Thoracic aorta (tissue), 2 donors: Measurements from ENCODE around the gene IGFBP6. TPM values are rescaled to one million over a fixed set of nuclear protein-coding genes. Genes with fewer than 3 reads are reported as not detected.
A peak's percentile ranks its signal among the peaks of the same experiment; 100 is the strongest.

Experiments used
- ATAC-seq: fragments of 150-250 bp; one replicate; pipeline ENCODE4 v1.8.0; 2017; ENCODE audit warnings: low read depth; ENCODE audit not compliant: insufficient number of reproducible peaks, low FRiP score
- DNase-seq: peaks from one replicate; pipeline ENCODE4 v3.0.0-alpha.2; 2020; ENCODE audit warnings: low spot score
- H3K27ac ChIP-seq, 2 donors: fragments of 200-600 bp; sonication (generic); 1 replicate in 1 of 2; 2 replicates in 1 of 2; pipeline ENCODE4 v1.5.1; 2016; ENCODE audit warnings: mild to moderate bottlenecking in 2 of 2, moderate library complexity in 2 of 2
- H3K27me3 ChIP-seq: fragments of 200-600 bp; sonication (generic); replicated peaks from 2 replicates; pipeline ENCODE4 v1.6.0; 2016; ENCODE audit warnings: mild to moderate bottlenecking; ENCODE audit not compliant: insufficient read depth
- H3K36me3 ChIP-seq: fragments of 200-600 bp; sonication (generic); one replicate; pipeline ENCODE4 v1.5.1; 2016
- H3K4me1 ChIP-seq, 2 donors: fragments of 200-600 bp; sonication (generic); 1 replicate in 1 of 2; 2 replicates in 1 of 2; pipeline versions ENCODE4 v1.5.1 to v1.6.0; 2016; ENCODE audit warnings: low read depth in 2 of 2, mild to moderate bottlenecking in 1 of 2; ENCODE audit not compliant: control insufficient read depth in 1 of 2
- H3K4me3 ChIP-seq: fragments of 200-600 bp; sonication (generic); 2 replicates; pipeline ENCODE4 v1.5.1; 2016; ENCODE audit warnings: mild to moderate bottlenecking
- H3K9me3 ChIP-seq: fragments of 200-600 bp; sonication (generic); 2 replicates; pipeline ENCODE4 v1.5.1; 2016
- total RNA-seq, 2 donors: library from RNA; depleted of rRNA; stranded (reverse); fragments of >200 nt; gene quantifications; one replicate each; pipeline versions ENCODE4 v1.1.0 to v1.2.3, GENCODE V29; 2016
- TF ChIP-seq, protein P1 (sequence below): fragments of 200-600 bp; sonication (generic); IDR thresholded peaks from one replicate; pipeline ENCODE4 v1.5.1; 2019; ENCODE audit warnings: antibody characterized with exemption

Gene IGFBP6
- total RNA-seq, 2 donors from 2014 or later = 1,999 to 2,150 TPM

- no peak for DNase-seq
- Histone ChIP-seq H3K27ac (peak overlapping the region; percentile 4 to 72), H3K27me3 (no peaks in the 10 kb centered on the region), H3K9me3 (no peaks in the 10 kb centered on the region), H3K4me1 (peaks cover 6 to 51% of the 10 kb centered on the region in 2 donors), H3K4me3 (no peak overlapping the region), H3K36me3 (peaks cover 15% of the 10 kb centered on the region)
- TF ChIP-seq, protein P1, sequence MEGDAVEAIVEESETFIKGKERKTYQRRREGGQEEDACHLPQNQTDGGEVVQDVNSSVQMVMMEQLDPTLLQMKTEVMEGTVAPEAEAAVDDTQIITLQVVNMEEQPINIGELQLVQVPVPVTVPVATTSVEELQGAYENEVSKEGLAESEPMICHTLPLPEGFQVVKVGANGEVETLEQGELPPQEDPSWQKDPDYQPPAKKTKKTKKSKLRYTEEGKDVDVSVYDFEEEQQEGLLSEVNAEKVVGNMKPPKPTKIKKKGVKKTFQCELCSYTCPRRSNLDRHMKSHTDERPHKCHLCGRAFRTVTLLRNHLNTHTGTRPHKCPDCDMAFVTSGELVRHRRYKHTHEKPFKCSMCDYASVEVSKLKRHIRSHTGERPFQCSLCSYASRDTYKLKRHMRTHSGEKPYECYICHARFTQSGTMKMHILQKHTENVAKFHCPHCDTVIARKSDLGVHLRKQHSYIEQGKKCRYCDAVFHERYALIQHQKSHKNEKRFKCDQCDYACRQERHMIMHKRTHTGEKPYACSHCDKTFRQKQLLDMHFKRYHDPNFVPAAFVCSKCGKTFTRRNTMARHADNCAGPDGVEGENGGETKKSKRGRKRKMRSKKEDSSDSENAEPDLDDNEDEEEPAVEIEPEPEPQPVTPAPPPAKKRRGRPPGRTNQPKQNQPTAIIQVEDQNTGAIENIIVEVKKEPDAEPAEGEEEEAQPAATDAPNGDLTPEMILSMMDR = no peak
- no peak for ATAC-seq
Measured at GRCh38 chr12:53101266-53101665, 3.8 kb downstream of the IGFBP6 start.

GRCh38 chr12:53101931-53102781 is 4.7 kb downstream of the IGFBP6 start:
- TF ChIP-seq, protein P1 = no peak
- Histone ChIP-seq H3K27ac (peak overlapping the region in 1 of 2 donors; percentile 6), H3K9me3 (no peaks in the 10 kb centered on the region), H3K4me3 (no peak overlapping the region), H3K36me3 (peaks cover 15% of the 10 kb centered on the region), H3K27me3 (no peaks in the 10 kb centered on the region), H3K4me1 (peaks cover 9 to 57% of the 10 kb centered on the region in 2 donors)
- no peak for ATAC-seq
- no peak for DNase-seq

- Histone ChIP-seq H3K9me3 (no peaks in the 10 kb centered on the region), H3K36me3 (peaks cover 15% of the 10 kb centered on the region), H3K27ac (peak within 1 kb of the TSS in 1 of 2 donors; percentile 6), H3K27me3 (no peaks in the 10 kb centered on the region), H3K4me1 (peaks cover 15 to 65% of the 10 kb centered on the region in 2 donors), H3K4me3 (no peak within 1 kb of the TSS)
- DNase-seq (no peak), ATAC-seq (no peak)
- TF ChIP-seq, protein P1 = no peak
Measured at GRCh38 chr12:53102883-53103807, 5.7 kb downstream of the IGFBP6 start, which contains the start of gene SOAT2. Gene SOAT2 (plus strand): TSS chr12:53103486. CDS start chr12:53103578, 92 bp downstream.

GRCh38 chr12:53103860-53104305 is 6.4 kb downstream of the IGFBP6 start:
- no peak overlapping the region for H3K27ac ChIP-seq
- TF ChIP-seq, protein P1 = no peak
- H3K9me3 ChIP-seq = no peaks in the 10 kb centered on the region
- ATAC-seq (no peak), DNase-seq (no peak)
- H3K4me1 ChIP-seq = peaks cover 15 to 67% of the 10 kb centered on the region in 2 donors
- H3K4me3 ChIP-seq = no peak overlapping the region
- peaks cover 15% of the 10 kb centered on the region for H3K36me3 ChIP-seq
- H3K27me3 ChIP-seq = no peaks in the 10 kb centered on the region

GRCh38 chr12:53105256-53105655 is 7.8 kb downstream of the IGFBP6 start:
- H3K27ac ChIP-seq = peak overlapping the region in 1 of 2 donors; percentile 77
- DNase-seq = no peak
- no peak overlapping the region for H3K4me3 ChIP-seq
- peaks cover 10 to 58% of the 10 kb centered on the region in 2 donors for H3K4me1 ChIP-seq
- no peak for ATAC-seq
- no peaks in the 10 kb centered on the region for H3K9me3 ChIP-seq
- peaks cover 14% of the 10 kb centered on the region for H3K36me3 ChIP-seq
- TF ChIP-seq, protein P1 = no peak
- H3K27me3 ChIP-seq = no peaks in the 10 kb centered on the region
